ENCODE results near the gene PTGFRN.

Gene PTGFRN

GRCh38 chr1:116914667-116915066 is 5.0 kb downstream of the PTGFRN start:
- TF ChIP-seq CTCF (IDR thresholded peaks at IDR 0.05; ENCODE audit: insufficient read depth, low read length, poor library complexity, severe bottlenecking): no peak
- Histone ChIP-seq H3K36me3 (ENCODE audit: control insufficient read depth, insufficient read depth, low read length) (no peaks in the 10 kb centered on the region), H3K4me3 (replicated peaks; ENCODE audit: low read depth, low read length) (no peak overlapping the region), H3K27me3 (replicated peaks; ENCODE audit: control insufficient read depth, insufficient read depth, low read length) (peaks cover 4% of the 10 kb centered on the region)
- DNase-seq (ENCODE audit: extremely low read depth, insufficient read length): no peak

GRCh38 chr1:116915086-116915661 is 5.5 kb downstream of the PTGFRN start:
- Histone ChIP-seq H3K4me3 (replicated peaks; ENCODE audit: low read depth, low read length) (no peak overlapping the region), H3K27me3 (replicated peaks; ENCODE audit: control insufficient read depth, insufficient read depth, low read length) (peaks cover 4% of the 10 kb centered on the region), H3K36me3 (ENCODE audit: control insufficient read depth, insufficient read depth, low read length) (no peaks in the 10 kb centered on the region)
- no peak for TF ChIP-seq CTCF (IDR thresholded peaks at IDR 0.05; ENCODE audit: insufficient read depth, low read length, poor library complexity, severe bottlenecking)
- no peak for DNase-seq (ENCODE audit: extremely low read depth, insufficient read length)

- DNase-seq (ENCODE audit: extremely low read depth, insufficient read length): no peak
- no peak for TF ChIP-seq CTCF (IDR thresholded peaks at IDR 0.05; ENCODE audit: insufficient read depth, low read length, poor library complexity, severe bottlenecking)
- no peaks in the 10 kb centered on the region for H3K36me3 ChIP-seq (ENCODE audit: control insufficient read depth, insufficient read depth, low read length)
- no peak overlapping the region for H3K4me3 ChIP-seq (replicated peaks; ENCODE audit: low read depth, low read length)
- peaks cover 4% of the 10 kb centered on the region for H3K27me3 ChIP-seq (replicated peaks; ENCODE audit: control insufficient read depth, insufficient read depth, low read length)
Measured at GRCh38 chr1:116916002-116916401, 6.3 kb downstream of the PTGFRN start.

GRCh38 chr1:116916533-116917445 is 7.1 kb downstream of the PTGFRN start:
- DNase-seq (ENCODE audit: extremely low read depth, insufficient read length): no peak
- TF ChIP-seq CTCF (IDR thresholded peaks at IDR 0.05; ENCODE audit: insufficient read depth, low read length, poor library complexity, severe bottlenecking): no peak
- Histone ChIP-seq H3K27me3 (replicated peaks; ENCODE audit: control insufficient read depth, insufficient read depth, low read length) (peaks cover 2% of the 10 kb centered on the region), H3K4me3 (replicated peaks; ENCODE audit: low read depth, low read length) (no peak overlapping the region), H3K36me3 (ENCODE audit: control insufficient read depth, insufficient read depth, low read length) (no peaks in the 10 kb centered on the region)

- Histone ChIP-seq H3K27me3 (replicated peaks; ENCODE audit: control insufficient read depth, insufficient read depth, low read length) (peaks cover 2% of the 10 kb centered on the region), H3K36me3 (ENCODE audit: control insufficient read depth, insufficient read depth, low read length) (no peaks in the 10 kb centered on the region), H3K4me3 (replicated peaks; ENCODE audit: low read depth, low read length) (no peak overlapping the region)
- no peak for DNase-seq (ENCODE audit: extremely low read depth, insufficient read length)
- TF ChIP-seq CTCF (IDR thresholded peaks at IDR 0.05; ENCODE audit: insufficient read depth, low read length, poor library complexity, severe bottlenecking): no peak
Measured at GRCh38 chr1:116918714-116919357, 9.1 kb downstream of the PTGFRN start.
